WTC11 (cell line): ENCODE results near the gene PAM16. TPM values are rescaled to one million over a fixed set of nuclear protein-coding genes. Genes with fewer than 3 reads are reported as not detected.

Source experiments
- EMX1 ChIP-seq: fragments of 250-450 bp; sonication (Bioruptor Pico); IDR thresholded peaks from 2 replicates; pipeline ENCODE4 v1.8.0; 2021; ENCODE audit warnings: mild to moderate bottlenecking
- ESRRA ChIP-seq: sonication (generic); formaldehyde crosslinking; IDR thresholded peaks from 2 replicates; pipeline ENCODE4 v1.8.1; 2022; ENCODE audit warnings: mild to moderate bottlenecking, missing genetic modification reagents, borderline replicate concordance
- FOXK1 ChIP-seq: sonication (generic); formaldehyde crosslinking; IDR thresholded peaks from 2 replicates; pipeline ENCODE4 v1.8.0; 2022; ENCODE audit warnings: mild to moderate bottlenecking, moderate library complexity, missing genetic modification reagents
- HMGA2 ChIP-seq: fragments of 250-450 bp; sonication (Bioruptor Pico); IDR thresholded peaks from 2 replicates; pipeline ENCODE4 v1.4.0; 2021; ENCODE audit warnings: mild to moderate bottlenecking, moderate library complexity
- IRF2 ChIP-seq: sonication (generic); formaldehyde crosslinking; IDR thresholded peaks from 2 replicates; pipeline ENCODE4 v1.8.0; 2022; ENCODE audit warnings: low read depth, missing genetic modification reagents, borderline replicate concordance
- NFE2L1 ChIP-seq: sonication (generic); formaldehyde crosslinking; IDR thresholded peaks from 2 replicates; pipeline ENCODE4 v1.8.1; 2023; ENCODE audit warnings: missing genetic modification reagents
- PRRX2 ChIP-seq: fragments of 250-450 bp; sonication (Bioruptor Pico); IDR thresholded peaks from 2 replicates; pipeline ENCODE4 v1.8.0; 2021; ENCODE audit warnings: mild to moderate bottlenecking
- RELA ChIP-seq: sonication (generic); formaldehyde crosslinking; IDR thresholded peaks from 2 replicates; pipeline ENCODE4 v1.8.1; 2022; ENCODE audit warnings: missing genetic modification reagents, mild to moderate bottlenecking, borderline replicate concordance
- TCF7 ChIP-seq: sonication (generic); formaldehyde crosslinking; IDR thresholded peaks from 2 replicates; pipeline ENCODE4 v1.8.0; 2022; ENCODE audit warnings: mild to moderate bottlenecking, low read depth, missing genetic modification reagents, moderate library complexity
- TEAD1 ChIP-seq: sonication (generic); formaldehyde crosslinking; IDR thresholded peaks from 2 replicates; pipeline ENCODE4 v1.8.0; 2022; ENCODE audit warnings: mild to moderate bottlenecking, missing genetic modification reagents
- ZNF281 ChIP-seq: sonication (generic); formaldehyde crosslinking; IDR thresholded peaks from 2 replicates; pipeline ENCODE4 v1.8.0; 2023; ENCODE audit warnings: mild to moderate bottlenecking, missing genetic modification reagents
- ZNF396 ChIP-seq: fragments of 250-450 bp; sonication (Bioruptor Pico); IDR thresholded peaks from 2 replicates; pipeline ENCODE4 v1.8.0; 2021; ENCODE audit warnings: mild to moderate bottlenecking, moderate library complexity, borderline replicate concordance
- total RNA-seq: library from RNA; stranded (reverse); gene quantifications from 3 replicates; pipeline ENCODE4 v1.2.3, GENCODE V29; 2021
- TF ChIP-seq, protein P1 (sequence below): sonication (generic); formaldehyde crosslinking; IDR thresholded peaks from 2 replicates; pipeline ENCODE4 v1.8.1; 2023; ENCODE audit warnings: mild to moderate bottlenecking, missing genetic modification reagents, moderate library complexity
- TF ChIP-seq, protein P2 (sequence below): sonication (generic); formaldehyde crosslinking; IDR thresholded peaks from 2 replicates; pipeline ENCODE4 v1.8.0; 2023; ENCODE audit warnings: missing genetic modification reagents, mild to moderate bottlenecking, borderline replicate concordance
- TF ChIP-seq, protein P3 (sequence below): fragments of 250-450 bp; sonication (Bioruptor Pico); IDR thresholded peaks from 2 replicates; pipeline ENCODE4 v1.9.0; 2021; ENCODE audit warnings: mild to moderate bottlenecking, borderline replicate concordance

PAM16 gene
- total RNA-seq, 1 experiment from 2014 or later = 88.9 TPM

- TF ChIP-seq EMX1 (no peak), PRRX2 (CRISPR knock-in tag) (no peak), FOXK1 (CRISPR knock-in tag) (no peak), IRF2 (0 out of 2 replicates have a peak, but pooled peaks have one; percentile 62), ESRRA (CRISPR knock-in tag) (peak; percentile 74; the same call in 1 of the 2 replicates), NFE2L1 (0 out of 2 replicates have a peak, but pooled peaks have one; percentile 49), HMGA2 (CRISPR knock-in tag) (no peak), ZNF281 (no peak), RELA (CRISPR knock-in tag) (peak; percentile 60; the same call in 1 of the 2 replicates), ZNF396 (CRISPR knock-in tag) (no peak), TCF7 (0 out of 2 replicates have a peak, but pooled peaks have one; percentile 34), TEAD1 (no peak)
- TF ChIP-seq, protein P1, sequence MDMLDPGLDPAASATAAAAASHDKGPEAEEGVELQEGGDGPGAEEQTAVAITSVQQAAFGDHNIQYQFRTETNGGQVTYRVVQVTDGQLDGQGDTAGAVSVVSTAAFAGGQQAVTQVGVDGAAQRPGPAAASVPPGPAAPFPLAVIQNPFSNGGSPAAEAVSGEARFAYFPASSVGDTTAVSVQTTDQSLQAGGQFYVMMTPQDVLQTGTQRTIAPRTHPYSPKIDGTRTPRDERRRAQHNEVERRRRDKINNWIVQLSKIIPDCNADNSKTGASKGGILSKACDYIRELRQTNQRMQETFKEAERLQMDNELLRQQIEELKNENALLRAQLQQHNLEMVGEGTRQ (CRISPR knock-in tag) = peak; percentile 12; the same call in 1 of the 2 replicates
- TF ChIP-seq, protein P2, sequence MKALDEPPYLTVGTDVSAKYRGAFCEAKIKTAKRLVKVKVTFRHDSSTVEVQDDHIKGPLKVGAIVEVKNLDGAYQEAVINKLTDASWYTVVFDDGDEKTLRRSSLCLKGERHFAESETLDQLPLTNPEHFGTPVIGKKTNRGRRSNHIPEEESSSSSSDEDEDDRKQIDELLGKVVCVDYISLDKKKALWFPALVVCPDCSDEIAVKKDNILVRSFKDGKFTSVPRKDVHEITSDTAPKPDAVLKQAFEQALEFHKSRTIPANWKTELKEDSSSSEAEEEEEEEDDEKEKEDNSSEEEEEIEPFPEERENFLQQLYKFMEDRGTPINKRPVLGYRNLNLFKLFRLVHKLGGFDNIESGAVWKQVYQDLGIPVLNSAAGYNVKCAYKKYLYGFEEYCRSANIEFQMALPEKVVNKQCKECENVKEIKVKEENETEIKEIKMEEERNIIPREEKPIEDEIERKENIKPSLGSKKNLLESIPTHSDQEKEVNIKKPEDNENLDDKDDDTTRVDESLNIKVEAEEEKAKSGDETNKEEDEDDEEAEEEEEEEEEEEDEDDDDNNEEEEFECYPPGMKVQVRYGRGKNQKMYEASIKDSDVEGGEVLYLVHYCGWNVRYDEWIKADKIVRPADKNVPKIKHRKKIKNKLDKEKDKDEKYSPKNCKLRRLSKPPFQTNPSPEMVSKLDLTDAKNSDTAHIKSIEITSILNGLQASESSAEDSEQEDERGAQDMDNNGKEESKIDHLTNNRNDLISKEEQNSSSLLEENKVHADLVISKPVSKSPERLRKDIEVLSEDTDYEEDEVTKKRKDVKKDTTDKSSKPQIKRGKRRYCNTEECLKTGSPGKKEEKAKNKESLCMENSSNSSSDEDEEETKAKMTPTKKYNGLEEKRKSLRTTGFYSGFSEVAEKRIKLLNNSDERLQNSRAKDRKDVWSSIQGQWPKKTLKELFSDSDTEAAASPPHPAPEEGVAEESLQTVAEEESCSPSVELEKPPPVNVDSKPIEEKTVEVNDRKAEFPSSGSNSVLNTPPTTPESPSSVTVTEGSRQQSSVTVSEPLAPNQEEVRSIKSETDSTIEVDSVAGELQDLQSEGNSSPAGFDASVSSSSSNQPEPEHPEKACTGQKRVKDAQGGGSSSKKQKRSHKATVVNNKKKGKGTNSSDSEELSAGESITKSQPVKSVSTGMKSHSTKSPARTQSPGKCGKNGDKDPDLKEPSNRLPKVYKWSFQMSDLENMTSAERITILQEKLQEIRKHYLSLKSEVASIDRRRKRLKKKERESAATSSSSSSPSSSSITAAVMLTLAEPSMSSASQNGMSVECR (CRISPR knock-in tag) = 0 out of 2 replicates have a peak, but pooled peaks have one; percentile 34
- TF ChIP-seq, protein P3, sequence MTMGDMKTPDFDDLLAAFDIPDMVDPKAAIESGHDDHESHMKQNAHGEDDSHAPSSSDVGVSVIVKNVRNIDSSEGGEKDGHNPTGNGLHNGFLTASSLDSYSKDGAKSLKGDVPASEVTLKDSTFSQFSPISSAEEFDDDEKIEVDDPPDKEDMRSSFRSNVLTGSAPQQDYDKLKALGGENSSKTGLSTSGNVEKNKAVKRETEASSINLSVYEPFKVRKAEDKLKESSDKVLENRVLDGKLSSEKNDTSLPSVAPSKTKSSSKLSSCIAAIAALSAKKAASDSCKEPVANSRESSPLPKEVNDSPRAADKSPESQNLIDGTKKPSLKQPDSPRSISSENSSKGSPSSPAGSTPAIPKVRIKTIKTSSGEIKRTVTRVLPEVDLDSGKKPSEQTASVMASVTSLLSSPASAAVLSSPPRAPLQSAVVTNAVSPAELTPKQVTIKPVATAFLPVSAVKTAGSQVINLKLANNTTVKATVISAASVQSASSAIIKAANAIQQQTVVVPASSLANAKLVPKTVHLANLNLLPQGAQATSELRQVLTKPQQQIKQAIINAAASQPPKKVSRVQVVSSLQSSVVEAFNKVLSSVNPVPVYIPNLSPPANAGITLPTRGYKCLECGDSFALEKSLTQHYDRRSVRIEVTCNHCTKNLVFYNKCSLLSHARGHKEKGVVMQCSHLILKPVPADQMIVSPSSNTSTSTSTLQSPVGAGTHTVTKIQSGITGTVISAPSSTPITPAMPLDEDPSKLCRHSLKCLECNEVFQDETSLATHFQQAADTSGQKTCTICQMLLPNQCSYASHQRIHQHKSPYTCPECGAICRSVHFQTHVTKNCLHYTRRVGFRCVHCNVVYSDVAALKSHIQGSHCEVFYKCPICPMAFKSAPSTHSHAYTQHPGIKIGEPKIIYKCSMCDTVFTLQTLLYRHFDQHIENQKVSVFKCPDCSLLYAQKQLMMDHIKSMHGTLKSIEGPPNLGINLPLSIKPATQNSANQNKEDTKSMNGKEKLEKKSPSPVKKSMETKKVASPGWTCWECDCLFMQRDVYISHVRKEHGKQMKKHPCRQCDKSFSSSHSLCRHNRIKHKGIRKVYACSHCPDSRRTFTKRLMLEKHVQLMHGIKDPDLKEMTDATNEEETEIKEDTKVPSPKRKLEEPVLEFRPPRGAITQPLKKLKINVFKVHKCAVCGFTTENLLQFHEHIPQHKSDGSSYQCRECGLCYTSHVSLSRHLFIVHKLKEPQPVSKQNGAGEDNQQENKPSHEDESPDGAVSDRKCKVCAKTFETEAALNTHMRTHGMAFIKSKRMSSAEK (CRISPR knock-in tag) = no peak
Measured at GRCh38 chr16:4350787-4351659, at the start of gene PAM16 (continued).
